SU-DHL-6 (cell line): ENCODE measurements around the gene MEX3D.

Experiments
- CTCF ChIP-seq: fragments of 200-600 bp; sonication (generic); IDR thresholded peaks from one replicate; pipeline ENCODE4 v1.5.1; 2017; ENCODE audit warnings: antibody characterized with exemption, mild to moderate bottlenecking, low read length, moderate library complexity; ENCODE audit not compliant: insufficient read depth, poor library complexity, severe bottlenecking
- EZH2phosphoT487 ChIP-seq: fragments of 200-600 bp; sonication (generic), shearing (Covaris generic); conservative IDR thresholded peaks from 2 replicates; pipeline ENCODE4 v1.6.1; 2018; ENCODE audit warnings: mild to moderate bottlenecking, antibody characterized with exemption, low read length, moderate library complexity, mixed read lengths

- TF ChIP-seq CTCF (no peak), EZH2phosphoT487 (no peak)
These were observed 13.2 kb downstream of the MEX3D start for GRCh38 chr19:1554968-1555367.
